GM19452 (cell line): ENCODE measurements around the gene STXBP4.

Source experiments
- ATAC-seq: cut with Tn5 transposase; IDR thresholded peaks from one replicate; pipeline ENCODE4 v1.9.1; 2021; ENCODE audit not compliant: unreplicated experiment

Gene STXBP4

DNA sequence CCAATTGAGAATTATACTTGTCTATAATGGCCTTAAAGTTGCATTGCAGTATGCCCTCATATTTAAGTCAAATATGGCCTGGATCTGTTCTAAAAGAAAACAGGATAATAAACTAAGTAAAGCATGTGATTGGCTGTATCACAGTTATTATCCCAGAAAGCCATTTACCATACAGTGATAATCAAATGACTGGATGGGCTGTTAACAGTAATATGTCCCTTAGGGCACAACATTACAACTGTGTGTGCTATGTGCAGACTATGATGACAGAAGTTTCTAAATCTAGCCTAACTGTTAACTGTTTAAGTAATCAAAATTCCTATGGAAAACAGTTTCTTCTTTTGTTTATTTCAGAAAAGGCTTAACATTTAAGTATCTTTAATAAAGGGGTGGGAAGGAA is 145.7 kb downstream of the STXBP4 start:
- no peak for ATAC-seq

DNA sequence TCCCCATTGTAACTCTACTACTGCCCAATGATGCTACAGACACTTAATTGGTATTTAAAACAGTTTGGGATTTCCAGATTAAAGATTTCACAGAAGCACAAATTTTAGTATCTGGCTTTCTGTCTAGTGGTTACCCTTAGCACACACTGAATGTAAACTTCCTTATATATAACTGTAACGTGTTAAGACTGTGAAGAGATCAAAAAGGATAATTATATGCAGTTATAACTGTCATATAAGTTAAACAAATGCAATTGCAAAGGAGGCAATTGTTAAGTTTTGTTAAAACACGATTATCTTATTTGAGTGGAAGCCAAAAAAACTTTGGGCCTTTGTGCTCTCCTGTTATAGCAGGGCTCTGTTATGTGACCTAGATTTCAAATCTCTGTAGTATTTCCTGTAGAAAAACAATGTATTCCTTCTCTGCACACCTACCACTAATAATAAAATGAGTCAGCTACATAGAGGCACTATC is 147.9 kb downstream of the STXBP4 start:
- ATAC-seq: no peak

DNA sequence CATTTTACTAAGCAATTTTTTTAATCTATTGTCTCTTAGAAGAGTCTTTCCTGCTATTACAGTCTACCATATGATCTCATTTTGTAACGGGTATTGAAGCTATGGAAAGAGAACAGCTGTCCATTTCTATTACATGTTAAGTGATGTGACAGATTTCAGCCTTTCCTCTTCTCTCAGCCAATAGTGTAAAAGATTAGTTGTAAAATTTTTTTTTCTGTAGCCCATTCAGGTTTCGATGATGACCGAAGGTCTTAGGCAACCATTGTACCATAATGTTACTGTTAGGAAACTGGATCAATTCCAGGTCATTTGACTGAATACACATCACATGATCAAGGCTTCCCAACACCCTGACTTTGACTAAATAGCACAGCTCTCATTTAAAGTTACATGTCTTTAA is 148.6 kb downstream of the STXBP4 start:
- ATAC-seq: no peak

DNA sequence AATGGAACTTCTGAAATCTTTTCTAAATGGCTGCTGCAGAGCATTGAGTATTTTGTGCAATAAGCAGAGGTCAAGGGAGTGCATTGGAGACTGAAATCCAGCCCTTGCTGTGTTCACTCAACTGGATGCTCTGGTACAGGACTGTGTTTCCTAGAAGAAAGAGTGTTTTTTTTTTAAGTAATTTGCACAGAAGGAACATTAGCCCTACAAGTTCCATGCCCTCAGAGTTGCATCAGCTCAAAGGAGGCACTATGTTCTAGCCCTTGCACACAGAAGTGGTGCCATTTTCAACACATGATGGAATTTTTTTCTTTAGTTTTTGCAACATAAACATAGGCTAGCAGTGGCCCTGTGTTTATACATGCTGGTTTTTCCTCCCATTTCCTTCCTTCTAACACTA is 152.1 kb downstream of the STXBP4 start:
- ATAC-seq: no peak

DNA sequence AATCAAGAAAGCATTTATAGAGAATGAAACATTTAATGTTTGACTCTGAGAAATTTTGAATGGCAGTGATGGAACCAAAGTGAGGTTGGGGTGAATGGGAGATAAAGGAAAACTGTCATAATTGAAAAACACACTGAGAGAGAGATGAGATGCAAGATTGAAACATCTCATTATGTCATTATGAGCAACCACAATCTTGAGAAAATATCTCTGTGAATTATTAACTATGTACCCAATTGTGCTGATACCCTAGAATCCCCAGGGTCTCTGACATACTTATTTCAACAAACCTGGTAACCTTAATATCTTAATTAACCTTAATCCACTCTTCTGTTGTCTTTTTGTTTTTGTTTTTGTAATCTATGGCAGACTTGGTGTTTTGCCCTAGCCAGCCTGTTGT is 152.7 kb downstream of the STXBP4 start:
- no peak for ATAC-seq

DNA sequence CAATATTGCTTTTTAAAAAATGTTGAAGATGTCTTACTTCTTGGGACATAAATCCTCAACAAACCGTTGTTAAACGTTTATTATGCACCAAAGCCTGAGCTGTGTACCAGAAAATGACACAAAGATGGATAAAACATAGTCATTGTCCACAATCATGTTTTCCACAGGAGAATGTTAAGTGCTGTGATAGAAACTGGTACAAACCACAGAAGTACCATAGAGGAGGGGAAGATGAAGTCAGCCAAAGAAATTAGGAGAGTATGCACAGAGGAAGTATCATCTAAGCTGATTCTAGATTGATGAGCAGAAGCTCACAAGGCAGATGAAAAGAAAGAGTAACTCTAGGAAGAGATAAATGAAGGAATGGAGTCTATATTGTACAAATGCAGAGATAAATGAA is 153.5 kb downstream of the STXBP4 start:
- no peak for ATAC-seq

DNA sequence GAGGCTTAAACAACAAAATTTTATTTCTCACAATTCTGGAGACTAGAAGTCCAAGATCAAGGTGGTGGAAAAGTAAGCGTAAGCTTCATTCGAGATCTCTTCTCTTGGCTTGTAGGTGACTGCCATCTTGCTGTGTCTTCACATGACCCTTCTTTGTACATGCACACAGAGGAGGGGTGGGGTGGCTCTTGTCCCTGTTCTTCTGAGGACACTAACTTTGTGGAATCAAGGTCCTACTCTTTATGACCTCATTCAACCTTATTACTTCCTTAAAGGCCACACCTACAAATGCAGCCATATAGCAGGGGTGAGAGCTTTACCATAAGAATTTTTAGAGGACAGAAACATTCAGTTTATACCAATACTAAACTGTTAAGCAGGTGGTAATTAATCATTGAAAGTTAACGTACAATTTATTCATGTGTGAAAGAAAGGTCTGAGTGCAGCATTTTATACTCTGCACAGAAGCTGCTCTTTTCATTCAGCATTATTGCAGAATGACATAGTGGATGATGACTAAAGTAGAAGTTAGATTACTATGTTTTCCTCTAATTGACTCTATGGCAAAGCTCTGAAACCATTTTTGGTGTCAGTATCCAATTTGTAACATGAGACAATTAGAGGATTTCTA is 156.3 kb downstream of the STXBP4 start:
- ATAC-seq: no peak

DNA sequence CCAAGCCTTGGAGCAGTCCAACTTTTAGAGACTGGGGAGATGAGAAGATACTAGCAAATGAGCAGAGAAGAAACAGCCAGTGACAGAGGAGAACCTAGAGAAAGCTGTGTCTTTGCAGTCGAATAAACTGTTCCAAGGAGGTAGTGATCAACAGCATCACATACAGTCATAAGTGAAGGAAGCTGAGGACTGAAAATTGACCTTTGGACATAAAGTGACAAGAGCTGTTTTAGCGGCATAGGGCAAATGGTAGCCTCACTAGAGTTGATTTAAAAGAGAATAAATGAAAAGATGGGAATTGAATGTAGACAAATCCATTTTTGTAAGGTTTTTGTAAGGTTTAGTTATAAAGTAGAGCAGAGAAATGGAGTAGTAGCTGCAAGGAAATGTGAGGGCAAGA is 165.0 kb downstream of the STXBP4 start:
- ATAC-seq: no peak

DNA sequence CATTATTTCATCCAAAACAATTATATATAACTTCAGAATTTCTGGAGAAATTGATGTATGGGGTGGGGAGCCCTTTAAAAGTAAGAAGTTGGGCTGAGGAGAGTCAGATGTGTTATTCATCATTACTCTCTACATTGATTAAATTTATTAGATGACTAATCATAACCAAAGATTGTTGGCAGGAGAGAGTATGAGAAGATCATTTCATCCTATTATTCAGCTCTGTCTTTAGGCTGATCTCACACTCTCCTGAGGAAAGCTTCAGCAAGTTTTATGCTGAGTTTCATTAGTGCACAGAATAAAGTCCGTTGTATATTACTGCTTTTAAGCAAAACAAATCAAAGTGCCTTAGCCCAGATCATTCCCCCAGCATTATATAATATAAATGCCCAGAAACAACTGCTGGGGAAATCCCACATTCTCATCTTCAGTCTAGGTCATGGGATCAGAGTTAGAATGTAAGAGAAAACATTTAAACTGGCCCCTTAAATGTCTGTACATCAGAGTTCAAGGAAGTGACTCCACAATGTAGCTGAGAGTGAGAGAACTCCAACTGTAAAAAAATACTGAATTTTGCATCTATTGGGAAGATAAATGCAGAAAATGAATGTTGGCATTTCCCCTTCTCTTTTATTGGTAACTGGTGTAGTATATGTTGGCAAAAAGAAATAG is 166.1 kb downstream of the STXBP4 start:
- ATAC-seq: no peak

DNA sequence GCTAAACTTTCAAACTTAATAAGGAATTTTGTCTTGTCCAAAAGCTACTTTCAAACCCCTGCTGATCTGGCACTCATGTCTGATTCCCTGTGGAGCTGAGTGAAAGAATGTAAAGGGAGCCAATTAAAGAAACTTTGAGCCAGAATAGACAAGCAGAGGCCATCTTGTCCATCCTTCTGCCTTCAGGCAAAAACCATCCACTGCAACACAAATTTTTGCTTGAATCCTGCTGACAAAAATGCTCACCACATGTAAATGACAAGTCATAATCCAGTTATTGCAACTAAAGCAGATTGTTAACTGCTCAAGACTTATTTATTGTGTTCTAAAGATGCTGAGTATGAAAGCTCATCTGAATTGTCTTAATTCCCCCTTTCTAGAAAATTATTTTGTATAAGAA is 172.2 kb downstream of the STXBP4 start:
- ATAC-seq: no peak

DNA sequence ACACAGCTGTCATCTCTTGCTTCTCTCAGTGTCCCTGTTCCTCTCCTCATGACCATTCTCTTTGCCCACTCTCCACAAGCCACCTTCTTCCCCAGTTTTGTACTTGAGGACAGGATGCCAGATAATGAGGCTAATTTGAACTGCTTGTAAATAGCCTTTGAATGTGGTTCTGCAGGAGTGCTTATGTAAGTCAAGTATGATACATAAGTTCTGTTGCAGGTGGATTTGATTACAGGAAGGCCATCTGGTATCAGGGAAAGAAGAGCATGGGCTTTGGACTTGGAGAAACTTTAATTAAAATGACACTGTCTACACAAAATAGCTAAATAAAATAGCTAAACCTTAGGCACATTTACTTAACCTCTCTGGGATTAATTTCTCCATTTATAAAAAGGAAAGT is 176.0 kb downstream of the STXBP4 start:
- ATAC-seq: no peak

DNA sequence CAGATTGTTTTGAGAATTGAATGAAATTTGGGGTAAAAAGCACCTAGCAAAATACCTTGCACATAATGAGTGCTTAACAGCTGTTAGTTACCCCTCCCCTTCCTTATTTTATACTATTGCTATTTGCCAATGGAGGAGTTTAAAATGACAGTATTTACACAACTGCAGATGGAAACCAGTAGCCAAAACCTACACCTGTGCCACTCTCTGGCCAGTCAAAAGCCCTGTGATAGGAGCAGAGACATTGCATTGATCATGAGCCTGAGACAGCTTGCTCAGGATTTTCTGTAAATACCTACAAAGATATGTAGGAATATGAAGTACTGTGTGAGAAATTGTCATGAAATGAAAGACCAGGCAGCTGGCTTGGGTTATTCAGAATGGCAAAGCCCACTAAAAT is 180.9 kb downstream of the STXBP4 start:
- no peak for ATAC-seq

DNA sequence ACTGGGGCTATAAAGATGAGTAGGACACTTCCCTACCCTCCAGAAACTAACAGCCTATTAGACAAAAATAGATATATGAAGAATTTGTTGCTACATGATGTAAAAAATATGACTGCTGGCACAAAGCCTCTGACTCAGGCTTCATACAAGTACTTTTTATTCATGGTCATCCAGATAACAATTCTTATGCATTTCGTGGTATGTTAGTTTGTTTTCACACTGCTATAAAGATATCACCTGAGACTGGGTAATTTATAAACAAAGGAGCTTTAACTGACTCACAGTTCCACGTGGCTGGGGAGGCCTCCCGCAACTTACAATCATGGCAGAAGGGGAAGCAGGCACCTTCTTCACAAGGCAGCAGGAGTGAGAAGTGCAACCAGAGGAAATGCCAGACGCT is 183.7 kb downstream of the STXBP4 start:
- no peak for ATAC-seq

DNA sequence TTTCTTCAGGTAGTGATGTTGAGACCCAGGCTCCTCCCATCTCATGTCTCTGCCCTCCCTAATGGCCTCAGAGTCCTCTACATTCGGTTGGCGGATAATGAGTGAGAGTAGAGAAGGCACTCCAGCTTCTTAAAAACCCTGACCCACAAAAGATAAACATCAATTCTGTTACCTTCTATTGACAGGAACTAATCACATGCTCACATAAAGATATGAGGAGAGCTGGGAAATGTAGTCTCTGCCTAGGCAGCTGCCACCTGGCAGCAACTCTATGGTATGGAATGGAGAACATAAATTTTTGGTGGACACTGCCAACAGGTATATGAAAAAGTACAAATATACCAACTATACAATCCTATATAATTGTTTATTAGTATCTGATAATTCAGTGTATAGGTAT is 185.5 kb downstream of the STXBP4 start:
- ATAC-seq: no peak

DNA sequence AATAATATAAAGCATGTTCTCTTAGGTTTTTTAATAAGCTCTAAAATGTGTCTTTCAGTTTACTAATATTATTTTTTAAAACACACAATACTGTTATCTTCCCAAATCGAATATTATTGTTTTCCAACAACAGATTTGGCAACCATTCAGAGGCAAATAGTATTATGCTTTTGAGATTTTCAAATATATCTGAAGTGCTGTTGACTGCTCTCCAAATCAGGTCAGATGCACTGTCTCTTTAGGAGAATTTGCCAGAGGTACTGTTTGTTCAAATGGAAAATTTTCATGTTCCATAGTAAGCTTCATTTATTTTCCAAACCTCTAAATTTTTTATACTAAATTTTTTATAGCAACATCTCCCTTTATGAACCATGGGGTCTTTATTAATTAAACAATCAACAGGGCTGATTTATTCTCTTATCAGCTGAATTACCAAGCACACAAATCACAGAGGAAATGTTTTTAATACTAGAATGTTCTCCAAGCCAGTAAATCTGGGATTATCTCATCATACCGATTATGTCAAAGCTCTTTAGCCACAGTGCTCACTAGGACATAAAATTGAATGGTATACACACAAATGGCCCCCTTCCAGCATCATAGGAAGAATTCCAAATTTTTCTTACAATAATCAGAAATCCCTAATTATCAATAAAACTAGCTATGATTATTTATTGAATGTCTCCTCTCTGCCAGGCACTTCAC is 187.4 kb downstream of the STXBP4 start:
- ATAC-seq: no peak

DNA sequence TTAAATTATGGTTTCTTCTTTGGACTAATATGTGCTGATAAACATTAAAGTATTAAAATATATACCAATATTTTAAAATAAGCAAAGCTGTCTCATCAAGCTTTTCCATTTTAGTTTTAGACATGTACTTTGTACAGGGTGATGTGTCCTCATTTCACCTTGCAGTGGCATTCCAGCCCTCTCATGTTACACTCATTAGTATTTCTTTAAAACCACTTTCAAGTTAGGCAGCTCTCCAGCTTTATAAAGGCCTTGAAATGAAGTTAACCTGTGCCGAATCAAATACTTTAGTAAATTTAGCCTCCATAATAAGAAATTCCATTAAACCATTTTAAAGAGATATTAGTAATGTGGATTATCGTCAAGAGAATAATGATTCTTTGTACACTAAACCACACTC is 188.6 kb downstream of the STXBP4 start:
- ATAC-seq: no peak

DNA sequence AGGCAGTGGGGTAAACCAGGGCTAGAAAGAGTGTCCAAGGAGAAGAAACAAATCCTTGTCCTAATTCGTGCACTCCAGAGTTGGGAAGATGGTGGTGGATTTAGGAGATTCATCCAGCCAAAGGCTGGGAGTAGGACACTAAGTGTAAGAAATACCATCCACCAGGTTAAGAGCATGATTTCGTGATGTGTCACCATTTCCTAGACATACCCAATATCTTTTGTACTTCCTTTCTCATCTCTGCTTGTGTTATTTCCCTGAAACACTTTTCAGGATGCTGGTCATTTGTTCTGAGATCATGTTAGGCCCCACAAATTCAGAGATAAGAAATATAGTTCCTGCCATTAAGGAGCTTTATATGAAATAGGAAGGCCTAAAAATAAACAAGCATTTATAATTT is 189.9 kb downstream of the STXBP4 start:
- no peak for ATAC-seq

DNA sequence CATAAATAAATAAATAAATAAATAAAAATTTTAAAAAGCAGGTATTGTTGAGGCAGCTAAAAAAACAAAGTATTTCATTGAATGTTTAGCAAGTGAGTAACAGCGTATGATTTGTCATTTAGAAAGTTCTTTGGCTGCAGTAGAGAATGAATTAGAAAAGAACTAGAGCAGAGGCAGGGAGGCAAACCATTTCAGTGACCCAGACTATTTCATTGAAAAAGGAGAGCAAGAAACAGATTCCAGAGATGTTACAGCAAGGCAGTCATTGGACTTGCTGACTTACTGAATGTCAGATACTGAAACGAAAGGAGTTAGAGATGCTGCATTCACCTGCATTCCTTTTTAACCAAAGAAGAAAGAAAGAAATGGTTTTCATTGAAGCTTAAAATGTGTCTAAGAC is 190.7 kb downstream of the STXBP4 start:
- ATAC-seq: no peak

DNA sequence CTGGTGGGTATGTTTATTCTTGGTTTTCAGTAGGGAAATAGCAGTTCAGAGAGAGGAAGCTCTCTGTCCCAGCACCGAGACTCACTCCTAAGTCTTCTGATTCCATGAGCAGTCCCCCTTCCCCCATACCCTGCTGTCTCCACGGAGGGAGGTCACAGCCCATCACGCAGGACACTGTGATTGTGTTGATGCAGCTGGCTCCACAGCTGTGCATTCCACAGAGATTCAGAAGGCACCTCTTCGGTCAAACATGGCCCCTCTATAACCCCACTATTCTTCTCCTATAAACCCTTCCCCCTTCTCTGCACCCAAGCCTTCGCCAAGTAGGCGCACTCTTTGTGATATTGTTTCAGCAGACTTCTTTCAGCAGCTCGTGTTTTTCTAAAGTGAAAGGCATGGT is 191.9 kb downstream of the STXBP4 start:
- ATAC-seq: no peak

DNA sequence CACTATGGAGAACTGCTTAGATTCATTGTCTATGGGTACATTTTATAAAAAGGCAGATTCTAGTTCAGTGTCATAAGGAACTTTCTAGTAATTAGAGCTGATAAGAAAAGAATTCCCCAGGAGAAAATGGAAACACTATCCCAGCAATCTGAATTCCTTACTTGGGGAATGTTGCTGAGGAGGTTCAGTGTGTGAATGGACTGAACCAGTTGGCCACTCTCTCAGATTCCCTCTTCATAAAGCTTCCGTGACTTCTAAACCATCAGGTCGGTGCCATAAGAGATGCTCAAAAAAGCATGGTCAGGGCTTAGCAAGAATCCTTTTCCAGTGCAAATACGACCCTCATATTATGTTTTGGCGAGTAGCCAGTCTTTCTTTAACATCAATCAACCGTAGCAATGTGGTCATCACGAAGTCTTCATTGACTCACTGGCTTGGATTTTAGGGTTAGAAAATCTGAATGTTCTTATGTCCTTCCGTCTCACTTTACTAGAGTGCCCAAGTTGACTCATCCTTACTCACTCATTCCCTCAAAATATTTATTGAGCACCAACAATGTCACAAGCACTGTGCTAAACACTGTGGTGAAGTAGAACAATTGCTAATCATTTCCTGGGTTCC is 193.5 kb downstream of the STXBP4 start:
- no peak for ATAC-seq

DNA sequence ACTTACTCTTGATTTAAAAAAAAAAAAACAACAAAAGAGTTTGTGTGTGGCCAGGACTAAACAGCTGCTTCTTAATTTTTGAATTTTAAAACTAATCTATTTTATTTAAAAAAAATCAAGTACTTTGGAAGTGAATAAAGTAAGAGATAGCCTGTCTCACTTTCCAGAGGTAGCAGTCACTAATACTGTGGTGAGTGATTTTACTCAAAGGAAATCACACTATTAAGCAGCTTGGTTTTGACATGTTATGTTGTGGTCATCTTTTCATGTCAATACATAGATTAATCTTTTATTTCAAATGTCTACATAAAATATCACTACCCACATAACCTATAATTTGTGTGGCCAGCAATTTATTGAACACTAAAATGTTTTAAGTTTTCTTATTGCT is 194.0 kb downstream of the STXBP4 start:
- no peak for ATAC-seq

DNA sequence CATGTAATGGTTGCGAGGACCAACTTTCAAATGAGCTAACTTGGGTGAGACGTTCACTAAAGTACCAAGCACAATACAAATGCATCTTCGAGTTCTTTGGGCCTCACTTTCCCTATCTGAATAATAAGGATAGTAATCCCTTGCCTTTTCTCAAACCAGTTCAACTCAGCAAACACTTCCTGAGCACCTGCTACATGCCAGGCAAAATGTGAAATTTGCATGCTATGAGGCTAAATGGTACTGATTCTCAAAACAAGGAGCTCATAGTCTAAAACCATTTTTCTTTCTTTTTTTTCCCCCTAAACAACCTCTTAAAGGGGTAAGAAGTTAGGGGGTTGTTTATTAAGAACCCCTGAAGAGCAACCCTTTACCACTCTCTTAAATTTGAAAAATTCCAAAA is 194.8 kb downstream of the STXBP4 start:
- ATAC-seq: no peak
